ENCODE data around the gene KRTAP3-1.
"Not testable (repeated sequence)": the region's sequence is repeated elsewhere in the genome, so short reads cannot be mapped to it uniquely, and the experiment has no call there.

Gene KRTAP3-1

DNA sequence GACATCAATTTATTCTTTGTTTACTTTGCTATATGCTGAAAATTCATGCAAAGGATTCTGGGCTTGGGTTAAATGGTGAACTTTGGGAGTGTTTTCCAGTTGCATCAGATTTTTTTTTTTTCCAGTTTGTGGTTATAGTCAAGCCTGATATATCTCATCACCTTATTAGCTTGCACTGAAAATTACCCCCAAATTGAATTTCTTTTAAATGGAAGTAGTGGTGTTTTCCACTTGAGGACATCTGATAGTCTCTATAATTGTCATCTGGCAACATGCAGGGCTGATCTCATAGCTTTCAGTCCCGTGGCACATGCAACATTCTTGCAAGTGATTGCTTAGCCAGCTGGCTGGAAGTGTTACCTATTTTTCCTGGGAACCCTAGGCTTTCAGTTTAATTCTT is 4.7 kb upstream of the KRTAP3-1 start:
- DNase-seq = no peak

DNA sequence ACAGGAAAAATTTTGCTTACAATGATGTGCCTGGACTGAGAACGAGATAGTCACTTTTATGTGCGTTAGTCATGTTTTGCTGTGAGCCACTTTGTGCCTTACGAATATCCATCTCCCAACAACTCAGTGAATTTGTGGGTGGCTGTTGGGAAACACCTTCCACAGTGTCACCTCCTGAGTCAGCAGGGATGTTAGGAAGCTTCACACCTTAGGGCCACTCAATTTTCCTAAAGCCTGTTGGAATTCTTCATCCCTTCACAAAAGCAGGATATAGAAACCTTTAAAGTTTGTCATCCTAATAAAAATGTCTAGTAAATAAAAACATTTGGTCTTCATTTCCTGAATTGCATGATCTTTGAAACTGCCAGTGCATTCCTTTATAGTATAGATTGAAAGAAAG is 4.3 kb upstream of the KRTAP3-1 start:
- no peak for DNase-seq

DNA sequence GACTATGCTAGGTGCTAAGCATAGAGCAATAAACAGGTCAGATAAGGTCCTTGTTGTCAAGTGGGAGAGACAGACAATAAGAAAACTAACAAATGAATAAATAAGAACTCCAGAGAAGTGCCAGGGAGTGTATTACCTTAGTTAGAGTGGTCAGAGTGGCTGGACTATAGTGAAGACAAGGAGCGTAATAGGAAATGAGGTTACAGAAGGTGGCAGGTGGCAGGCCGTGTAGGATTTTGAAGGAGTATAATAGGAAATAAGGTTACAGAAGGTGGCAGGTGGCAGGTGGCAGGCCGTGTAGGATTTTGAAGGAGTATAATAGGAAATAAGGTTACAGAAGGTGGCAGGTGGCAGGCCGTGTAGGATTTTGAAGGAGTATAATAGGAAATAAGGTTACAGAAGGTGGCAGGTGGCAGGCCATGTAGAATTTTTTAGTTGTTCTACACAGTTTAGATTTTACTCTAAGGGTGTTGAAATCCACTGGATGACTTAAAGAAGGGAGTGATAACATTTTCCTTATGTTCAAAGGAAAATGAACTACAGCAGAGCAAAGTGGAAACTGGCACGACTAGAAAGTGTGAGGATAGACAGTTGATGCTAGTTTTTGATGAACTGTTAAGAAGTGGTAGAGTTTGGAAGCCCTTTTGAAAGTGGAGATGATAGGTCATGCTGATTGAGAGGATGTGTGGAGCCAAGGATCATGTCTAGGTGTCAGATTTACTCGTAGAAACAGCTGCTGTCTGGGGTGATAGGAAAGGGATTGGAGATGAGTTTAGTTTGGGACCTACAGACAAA is 3.6 kb upstream of the KRTAP3-1 start:
- no peak for DNase-seq

DNA sequence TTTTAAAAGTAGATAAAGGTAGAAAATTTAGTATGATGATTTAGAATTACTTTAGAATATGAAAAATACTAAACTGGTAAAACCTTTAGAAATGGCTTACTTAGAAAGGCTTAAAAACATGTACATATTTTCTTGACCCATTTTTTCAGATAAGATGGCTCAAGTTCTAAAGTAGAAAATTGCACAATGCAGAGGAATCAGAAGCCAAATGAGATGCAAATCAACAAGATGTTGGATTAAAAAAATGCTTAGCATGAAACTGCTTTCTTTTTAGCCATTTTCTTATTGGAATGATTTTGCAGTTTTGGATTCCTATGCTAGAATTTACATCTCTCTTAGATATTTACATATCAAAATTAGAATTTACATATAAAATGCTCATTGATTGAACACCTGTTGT is 1.5 kb upstream of the KRTAP3-1 start:
- DNase-seq = no peak

DNA sequence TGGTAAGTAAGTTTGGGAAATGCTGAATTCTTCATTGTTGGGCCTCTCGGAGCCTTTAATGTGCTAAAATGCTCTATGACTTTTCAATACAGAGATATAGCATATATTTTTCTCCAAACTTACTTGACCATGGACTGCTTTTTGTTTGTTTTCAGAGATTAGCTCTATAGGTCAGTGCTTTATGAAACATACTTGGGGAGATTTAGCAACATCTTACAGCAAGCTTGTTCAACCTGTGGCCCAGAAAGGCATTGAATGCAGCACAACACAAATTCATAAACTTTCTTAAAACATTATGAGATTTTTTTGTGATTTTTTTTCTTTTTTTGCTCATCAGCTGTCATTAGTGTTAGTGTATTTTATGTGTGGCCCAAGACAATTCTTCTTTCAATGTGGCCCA is 1.0 kb upstream of the KRTAP3-1 start:
- DNase-seq = no peak

DNA sequence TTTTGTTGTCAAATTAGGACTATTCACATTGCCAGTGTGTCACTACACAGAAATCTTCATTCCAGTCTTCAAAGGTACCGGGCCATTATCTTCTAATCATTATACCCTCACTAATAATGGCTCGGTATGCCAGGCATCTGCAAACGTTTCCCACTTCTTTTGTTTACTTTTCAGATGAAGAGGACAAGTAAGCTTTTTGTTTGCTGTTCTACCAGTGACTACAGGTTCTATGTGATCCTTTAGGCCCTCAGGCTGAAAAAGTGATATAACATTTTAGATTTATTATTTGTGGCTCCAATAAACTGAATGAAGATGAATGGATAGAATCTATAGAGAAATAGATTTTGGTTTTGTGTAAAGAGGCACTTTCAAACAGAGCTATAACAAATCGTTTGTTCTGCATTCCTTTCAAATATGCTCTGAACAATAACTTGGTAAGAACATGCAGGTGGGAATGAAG is 403 bp upstream of the KRTAP3-1 start:
- no peak for DNase-seq

DNA sequence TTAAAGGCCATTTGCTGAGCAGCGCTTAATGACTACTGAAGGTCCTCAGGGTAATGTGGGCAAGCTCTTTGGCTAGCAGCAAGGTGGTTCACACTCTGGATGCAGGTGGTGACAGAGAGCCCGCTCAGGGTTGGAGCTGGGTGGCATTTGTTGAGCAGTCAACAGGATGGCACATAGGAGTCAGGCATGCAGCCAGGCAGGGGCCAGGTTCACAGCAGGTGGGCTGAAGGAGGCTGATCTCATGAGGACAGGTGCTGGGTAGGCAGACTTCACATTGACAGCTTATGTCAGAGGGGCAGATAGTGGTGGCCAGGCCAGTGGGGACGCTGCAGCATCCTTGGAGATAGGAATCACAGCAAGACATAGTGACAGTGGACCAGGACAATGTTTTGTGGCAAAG is 4.5 kb downstream of the KRTAP3-1 start:
- DNase-seq = no peak

DNA sequence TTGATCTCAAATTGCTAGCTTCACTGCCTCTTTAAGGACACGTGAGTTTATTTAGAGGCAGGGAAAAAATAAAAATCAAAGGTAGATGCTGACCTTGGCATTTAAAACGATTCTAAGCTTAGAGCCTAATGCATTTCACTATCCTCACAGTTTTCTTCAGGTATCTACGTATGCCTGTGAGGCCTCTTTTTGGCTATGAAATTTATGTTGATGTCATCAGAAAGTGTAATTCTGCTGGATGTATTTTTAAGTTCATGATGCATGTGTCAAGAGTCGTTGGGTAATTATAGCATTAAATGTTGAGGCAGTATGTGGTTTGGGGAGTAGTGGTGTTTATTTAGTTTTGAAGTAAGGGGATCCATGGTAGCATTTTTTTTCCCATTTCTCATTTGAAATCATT is 5.0 kb downstream of the KRTAP3-1 start:
- DNase-seq = no peak

DNA sequence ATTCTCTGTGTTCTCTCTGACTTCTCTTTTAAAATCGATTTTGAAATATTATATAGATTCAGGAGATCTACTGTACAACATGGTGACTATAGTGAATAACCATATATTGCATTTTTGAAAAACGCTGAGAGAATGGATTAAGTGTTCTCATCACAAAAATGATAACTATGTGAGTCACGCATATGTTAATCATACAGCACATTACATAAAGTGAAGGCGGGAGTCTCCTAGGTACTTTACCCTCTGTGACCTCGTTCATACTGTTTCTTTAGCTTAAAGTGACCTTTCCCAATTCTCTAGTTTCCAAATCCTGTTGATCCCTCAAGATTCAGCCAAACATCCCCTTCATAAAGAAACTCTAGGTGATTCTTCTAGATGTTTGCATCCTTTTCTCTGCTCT is 6.1 kb downstream of the KRTAP3-1 start:
- no peak for DNase-seq

DNA sequence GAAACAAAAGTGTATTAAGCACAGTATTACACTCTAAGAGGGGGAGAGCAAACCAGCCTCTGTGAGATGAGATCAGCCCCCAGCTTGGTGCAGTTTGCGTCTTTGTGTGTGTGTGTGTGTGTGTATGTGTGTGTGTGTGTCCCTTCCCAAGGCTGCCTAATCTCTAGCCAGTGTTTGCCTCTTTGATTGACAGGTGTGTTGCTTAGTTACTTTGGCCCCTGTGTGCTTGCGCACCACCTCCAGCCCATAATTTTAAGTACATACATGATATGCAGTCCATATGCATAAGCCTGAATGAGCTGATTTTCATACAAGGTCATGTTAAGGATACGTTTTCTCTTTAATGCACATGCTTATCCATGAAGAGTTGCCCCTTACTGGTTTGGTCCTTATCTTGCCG is 7.1 kb downstream of the KRTAP3-1 start:
- DNase-seq = no peak

DNA sequence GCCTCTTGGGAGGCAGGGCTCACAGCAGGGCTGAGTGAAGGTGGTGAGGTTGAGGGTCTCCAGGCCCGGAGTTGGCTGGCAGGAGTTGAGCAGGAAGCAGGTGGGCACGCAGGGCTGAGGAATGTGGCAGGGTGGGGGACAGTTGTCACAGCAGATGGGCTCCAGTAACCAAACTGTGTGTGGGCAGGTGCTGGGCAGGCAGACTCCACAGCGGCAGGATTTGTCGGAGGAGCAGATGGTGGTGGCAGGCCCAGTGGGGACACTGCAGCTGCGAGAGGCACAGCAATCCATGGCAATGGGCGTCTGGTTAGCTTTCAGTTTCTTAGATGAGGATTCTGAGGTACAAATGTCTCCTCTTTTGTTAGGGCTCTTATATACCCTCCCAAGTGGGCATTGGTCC is 9.4 kb downstream of the KRTAP3-1 start, which contains the start of gene KRTAP3-2:
Gene KRTAP3-2, minus strand, starts transcription at position 344 of the 400 bp plus-strand sequence. Its CDS starts 53 bp downstream, at position 291.
- not testable (repeated sequence) for DNase-seq

DNA sequence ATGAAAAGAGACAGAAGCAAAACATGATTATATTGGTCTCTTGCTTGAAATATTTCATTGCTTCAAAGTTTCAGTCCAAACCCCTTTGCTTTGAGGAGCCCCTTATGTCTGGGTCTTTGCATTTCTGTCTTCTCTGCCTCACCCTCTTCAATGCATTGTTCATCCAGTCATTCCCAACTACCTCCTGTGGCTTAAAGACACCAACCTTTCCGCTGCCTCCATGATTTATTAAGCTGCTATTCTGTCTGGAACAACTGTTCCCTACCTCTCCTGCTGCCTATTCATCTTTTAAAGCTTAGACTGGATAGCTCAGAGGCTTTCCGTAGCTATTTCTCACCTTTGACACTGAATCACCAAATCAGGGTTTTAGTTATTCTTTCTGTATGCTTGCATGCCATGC is 11.6 kb downstream of the KRTAP3-1 start:
- no peak for DNase-seq

DNA sequence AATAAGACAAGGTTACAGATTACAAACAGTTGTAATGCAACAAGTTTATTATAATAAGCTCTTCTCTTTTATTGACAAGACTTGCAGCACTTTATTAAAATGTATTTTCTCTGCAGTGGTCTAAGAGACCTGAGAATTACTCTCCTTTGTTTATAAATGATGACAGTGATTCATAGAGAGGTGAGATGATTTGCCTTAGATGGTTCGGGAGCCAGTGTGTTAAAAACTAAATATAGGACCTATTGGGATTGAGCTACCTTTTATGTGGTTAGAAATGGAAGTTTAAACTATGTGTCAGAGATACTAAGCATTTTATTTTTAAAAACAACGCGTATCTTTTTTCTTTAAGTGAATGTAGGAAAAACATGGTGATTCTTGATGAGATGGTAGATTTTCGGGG is 12.1 kb downstream of the KRTAP3-1 start:
- DNase-seq = no peak

DNA sequence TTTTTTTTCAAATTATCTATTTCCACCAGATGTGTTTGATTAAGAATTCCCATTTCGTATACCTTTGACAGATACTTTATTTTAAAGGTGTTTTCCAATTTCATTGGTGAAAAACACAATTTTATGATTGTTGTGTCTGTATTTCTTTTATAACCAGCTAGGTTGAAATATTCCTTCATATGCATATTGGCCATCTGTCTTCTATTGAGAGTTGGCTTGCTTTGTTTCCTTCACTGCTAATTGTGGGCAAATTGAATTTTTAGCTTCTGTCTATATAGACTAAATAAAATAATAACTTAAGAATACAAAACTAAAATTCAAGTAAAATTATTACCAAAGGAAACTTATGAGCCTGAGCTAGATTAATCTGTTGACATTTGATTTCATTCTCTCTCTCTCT is 13.8 kb downstream of the KRTAP3-1 start:
- no peak for DNase-seq

DNA sequence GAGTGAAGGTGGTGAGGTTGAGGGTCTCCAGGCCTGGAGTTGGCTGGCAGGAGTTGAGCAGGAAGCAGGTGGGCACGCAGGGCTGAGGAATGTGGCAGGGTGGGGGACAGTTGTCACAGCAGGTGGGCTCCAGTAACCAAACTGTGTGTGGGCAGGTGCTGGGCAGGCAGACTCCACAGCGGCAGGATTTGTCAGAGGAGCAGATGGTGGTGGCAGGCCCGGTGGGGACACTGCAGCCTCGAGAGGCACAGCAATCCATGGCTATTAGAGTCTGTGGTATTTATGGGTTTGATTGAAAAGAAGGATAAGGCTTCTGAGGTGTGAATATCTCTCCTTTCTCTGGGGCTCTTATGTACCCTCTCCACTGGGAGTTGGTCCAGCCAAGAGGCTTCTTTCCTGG is 15.1 kb downstream of the KRTAP3-1 start, which contains the start of gene KRTAP3-3:
Gene KRTAP3-3, minus strand, starts transcription at position 326 of the 400 bp plus-strand sequence. Its CDS starts 67 bp downstream, at position 259.
- no peak for DNase-seq

DNA sequence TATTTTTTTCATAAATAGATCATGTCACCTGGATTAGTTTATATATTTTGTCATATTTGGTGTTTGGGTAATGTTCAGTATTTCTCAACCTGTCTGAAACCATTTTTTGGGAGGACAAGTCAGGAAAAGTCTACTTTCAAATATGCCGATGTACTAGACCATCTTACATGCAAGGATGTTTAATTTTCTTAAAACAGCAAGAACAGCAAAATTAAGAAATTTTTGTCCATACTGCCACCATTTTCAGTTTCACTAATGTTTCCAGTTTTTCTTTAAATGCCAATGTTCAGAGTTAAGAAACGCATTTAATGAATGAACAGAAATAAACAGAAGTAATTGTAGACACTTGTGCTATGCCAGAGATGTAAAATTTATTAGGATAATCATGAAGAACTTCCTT is 15.8 kb downstream of the KRTAP3-1 start:
- DNase-seq = no peak

DNA sequence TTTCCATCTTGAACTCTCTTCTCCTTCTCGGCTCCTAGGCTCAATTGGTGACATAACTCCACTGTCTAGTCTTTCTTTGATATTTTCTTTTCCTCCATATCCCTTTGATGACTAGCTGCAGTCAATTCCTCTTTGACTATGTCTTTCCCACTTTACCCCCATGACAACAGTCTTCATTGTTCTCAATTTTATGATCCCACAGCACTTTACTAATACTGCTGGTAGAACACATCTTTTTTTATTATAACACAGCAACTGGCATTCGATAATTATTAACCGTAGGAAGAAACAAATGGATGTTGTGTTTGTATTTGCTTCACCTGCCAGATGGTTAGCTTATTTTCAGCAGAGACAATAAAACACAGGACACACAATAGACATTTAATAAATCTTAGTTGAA is 16.3 kb downstream of the KRTAP3-1 start:
- DNase-seq = no peak

DNA sequence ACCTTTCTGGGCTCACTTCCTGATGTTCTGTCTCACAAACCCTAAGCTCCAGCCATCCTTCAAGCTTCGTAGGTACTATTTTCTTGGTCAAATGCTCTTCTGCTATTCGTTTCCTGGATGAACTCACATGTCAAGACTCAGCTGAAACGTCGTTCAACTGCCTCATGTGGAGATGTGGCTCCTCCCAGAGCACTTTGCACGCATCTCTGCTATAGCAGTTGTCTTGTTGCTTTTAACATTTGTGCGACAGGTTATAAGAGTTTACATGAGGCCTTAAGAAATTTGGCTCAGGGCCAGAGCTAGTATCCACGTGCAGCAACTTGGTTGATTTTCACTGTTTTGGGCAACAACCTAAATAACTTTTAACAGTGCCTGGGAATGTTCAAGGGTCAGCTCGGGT is 22.0 kb downstream of the KRTAP3-1 start:
- DNase-seq = no peak

DNA sequence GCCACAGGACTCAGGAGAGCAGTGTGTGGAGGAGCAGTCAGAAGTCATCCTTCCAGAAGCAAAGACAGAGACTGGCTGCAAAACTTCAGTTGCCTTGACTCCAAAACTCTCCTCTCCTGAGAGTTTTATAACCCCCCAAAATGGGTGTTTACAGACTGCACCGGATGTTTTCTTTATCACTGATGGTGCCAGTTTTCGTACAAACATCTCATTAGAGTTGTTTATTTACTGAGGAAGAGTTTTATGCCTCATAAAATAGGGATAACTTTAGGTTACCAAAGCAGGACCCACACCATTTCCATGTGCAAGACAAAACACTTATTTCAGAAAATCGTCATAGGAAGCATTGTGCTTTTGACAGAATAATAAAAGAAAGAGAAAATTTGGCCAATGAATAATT is 24.7 kb downstream of the KRTAP3-1 start, which contains the start of gene KRT40:
Gene KRT40, minus strand, starts transcription at position 101 of the 400 bp plus-strand sequence. Its CDS starts 53 bp downstream, at position 48.
- DNase-seq = no peak

DNA sequence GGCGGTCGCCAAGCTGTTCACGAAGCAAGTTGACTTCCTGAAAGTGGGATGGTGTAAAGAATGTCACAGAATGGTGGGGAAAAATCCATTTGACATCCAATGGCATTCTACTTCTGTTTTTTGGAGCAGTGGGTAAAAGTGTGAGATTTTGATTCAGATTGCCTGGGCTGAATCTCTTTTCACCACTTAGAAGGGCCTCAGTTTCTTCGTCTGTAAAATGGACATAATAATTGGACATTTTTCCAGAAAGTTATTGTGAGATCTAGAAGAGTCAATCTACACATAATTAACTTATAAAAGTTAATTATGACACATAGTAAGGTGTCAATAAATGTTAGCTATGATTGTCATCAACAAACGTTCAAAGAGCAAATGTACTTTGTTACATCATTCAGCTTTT is 27.8 kb downstream of the KRTAP3-1 start:
- no peak for DNase-seq

DNA sequence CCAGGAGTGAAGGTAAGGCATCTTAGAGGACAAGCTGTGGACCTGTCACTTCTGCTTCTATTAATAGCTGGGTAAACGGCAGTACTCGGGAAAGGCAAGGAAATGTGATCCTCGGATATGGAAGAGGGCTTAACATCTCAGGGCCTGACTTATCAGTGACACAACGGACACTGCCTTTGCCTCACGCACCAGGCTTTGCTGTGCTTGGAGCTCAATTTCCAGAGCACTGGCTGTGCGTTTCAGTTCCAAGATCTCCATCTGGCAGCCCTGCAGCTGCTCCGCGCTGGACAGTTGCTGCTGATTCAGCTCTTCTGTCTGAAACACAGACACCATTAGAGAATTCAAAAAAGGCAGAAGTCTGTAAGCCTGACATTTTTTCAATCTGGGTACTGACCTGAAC is 28.3 kb downstream of the KRTAP3-1 start:
- DNase-seq = no peak

DNA sequence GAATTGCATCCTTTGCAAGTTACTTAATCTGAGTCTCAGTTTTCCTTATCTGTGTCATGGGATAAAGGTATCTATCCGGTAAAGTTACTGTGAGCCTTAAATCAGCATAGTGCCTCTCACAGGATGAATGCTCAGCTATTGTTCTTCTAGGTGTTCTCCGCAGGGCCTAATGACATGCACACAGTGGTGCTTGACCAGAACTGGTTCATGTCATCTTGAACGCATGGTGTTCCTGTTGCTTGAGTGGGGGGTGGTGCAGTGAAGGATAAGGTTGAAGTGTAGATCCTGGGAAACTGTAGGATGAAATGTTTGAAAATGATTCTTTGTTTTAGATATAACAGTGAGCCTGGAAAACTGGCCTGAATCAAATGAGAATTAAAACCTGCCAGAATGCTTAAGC is 28.8 kb downstream of the KRTAP3-1 start:
- no peak for DNase-seq

DNA sequence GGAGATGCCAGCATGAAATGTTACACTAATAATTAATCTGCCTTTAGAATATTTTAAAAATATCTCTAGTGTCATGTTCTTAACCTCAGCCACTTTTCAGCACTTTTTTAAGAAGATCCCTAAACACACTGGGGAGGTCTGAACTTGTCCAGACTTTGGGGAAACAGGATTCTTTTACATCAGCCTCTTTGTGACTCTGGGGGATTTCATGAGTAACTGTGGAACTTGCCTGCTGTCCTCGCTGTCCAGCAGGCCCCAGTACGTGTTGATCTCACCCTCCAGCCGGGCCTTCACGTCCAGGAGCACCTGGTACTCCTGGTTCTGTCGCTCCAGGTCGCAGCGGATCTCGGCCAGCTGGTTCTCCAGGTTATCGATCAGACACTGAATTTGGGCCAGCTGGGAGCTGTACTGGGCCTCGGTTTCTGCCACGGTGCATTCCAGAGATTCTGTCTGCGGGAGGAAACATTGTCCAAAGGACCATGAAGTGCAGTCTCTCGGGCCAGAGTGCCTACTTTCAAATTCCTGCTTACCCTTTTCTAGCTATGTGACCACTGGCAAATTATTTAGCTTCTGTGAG is 30.3 kb downstream of the KRTAP3-1 start:
- DNase-seq = no peak

DNA sequence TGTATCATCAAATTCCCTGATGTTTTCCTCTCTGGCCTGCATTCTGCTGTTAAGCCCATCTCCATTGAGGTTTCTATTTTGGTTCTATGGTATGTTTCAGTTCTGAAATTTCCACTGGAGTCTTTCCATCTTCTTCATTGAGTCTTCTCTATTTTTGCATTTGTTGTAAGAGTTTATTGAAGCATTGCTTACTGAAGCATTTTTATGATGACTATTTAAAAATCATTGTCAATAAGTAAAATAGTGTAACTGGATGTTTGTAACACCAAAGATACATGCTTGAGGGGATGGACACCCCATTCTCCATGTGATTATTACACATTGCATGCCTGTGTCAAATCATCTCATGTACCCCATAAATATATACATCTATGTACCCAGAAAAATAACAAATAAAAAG is 33.4 kb downstream of the KRTAP3-1 start:
- no peak for DNase-seq
